H9 (cell line): Measurements from ENCODE around the gene DNAJC21. TPM values are rescaled to one million over a fixed set of nuclear protein-coding genes. Genes with fewer than 3 reads are reported as not detected.

Experiments
- DNase-seq: peaks from one replicate; pipeline ENCODE4 v3.0.0-alpha.2; 2017
- H2AFZ ChIP-seq: one replicate; pipeline ENCODE4 v1.6.1; 2013; ENCODE audit warnings: mild to moderate bottlenecking, low read length, control low read depth, moderate library complexity
- H2AK5ac ChIP-seq: 2 replicates; pipeline ENCODE4 v1.6.1; 2013; ENCODE audit warnings: low read length, control low read depth, mixed read lengths; ENCODE audit not compliant: insufficient read length
- H2BK120ac ChIP-seq: one replicate; pipeline ENCODE4 v1.6.1; 2013; ENCODE audit warnings: low read depth, mild to moderate bottlenecking, low read length, control low read depth, inconsistent platforms; ENCODE audit not compliant: poor library complexity, severe bottlenecking
- H2BK12ac ChIP-seq: 2 replicates; pipeline ENCODE4 v1.6.1; 2013; ENCODE audit warnings: low read length, control low read depth, mixed read lengths, low read depth; ENCODE audit not compliant: insufficient read length
- H2BK15ac ChIP-seq: 2 replicates; pipeline ENCODE4 v1.6.1; 2013; ENCODE audit warnings: low read depth, low read length, control low read depth
- H2BK20ac ChIP-seq: one replicate; pipeline ENCODE4 v1.6.1; 2013; ENCODE audit warnings: low read depth, mild to moderate bottlenecking, low read length, control low read depth, inconsistent platforms; ENCODE audit not compliant: poor library complexity, severe bottlenecking
- H2BK5ac ChIP-seq: 2 replicates; pipeline ENCODE4 v1.6.1; 2013; ENCODE audit warnings: low read length, control low read depth, mixed read lengths; ENCODE audit not compliant: insufficient read length
- H3K14ac ChIP-seq: 2 replicates; pipeline ENCODE4 v1.6.1; 2013; ENCODE audit warnings: low read length, control low read depth; ENCODE audit not compliant: insufficient read depth
- H3K18ac ChIP-seq: 2 replicates; pipeline ENCODE4 v1.6.1; 2013; ENCODE audit warnings: low read depth, mild to moderate bottlenecking, mixed read lengths, low read length, control low read depth; ENCODE audit not compliant: insufficient read length
- H3K23ac ChIP-seq: 2 replicates; pipeline ENCODE4 v1.6.1; 2013; ENCODE audit warnings: low read length, control low read depth, mixed read lengths, low read depth; ENCODE audit not compliant: insufficient read length
- H3K23me2 ChIP-seq: 2 replicates; pipeline ENCODE4 v1.6.1; 2013; ENCODE audit warnings: low read depth, mild to moderate bottlenecking, mixed read lengths, low read length, control low read depth; ENCODE audit not compliant: insufficient read length, poor library complexity, severe bottlenecking
- H3K27ac ChIP-seq: 2 replicates; pipeline ENCODE4 v1.5.1; 2013; ENCODE audit warnings: low read length, control low read depth, mixed read lengths, low read depth; ENCODE audit not compliant: insufficient read length
- H3K27me3 ChIP-seq: 2 replicates; pipeline ENCODE4 v1.6.1; 2013; ENCODE audit warnings: low read length, control low read depth, inconsistent platforms; ENCODE audit not compliant: insufficient read depth
- H3K4ac ChIP-seq: 2 replicates; pipeline ENCODE4 v1.6.1; 2013; ENCODE audit warnings: low read depth, mild to moderate bottlenecking, control low read depth, inconsistent platforms, low read length, moderate library complexity
- H3K4me1 ChIP-seq: 2 replicates; pipeline ENCODE4 v1.6.1; 2013; ENCODE audit warnings: low read length, control low read depth, inconsistent platforms; ENCODE audit not compliant: insufficient read depth
- H3K4me2 ChIP-seq: 2 replicates; pipeline ENCODE4 v1.6.1; 2013; ENCODE audit warnings: low read length, control low read depth, mixed read lengths; ENCODE audit not compliant: insufficient read length, insufficient read depth
- H3K56ac ChIP-seq: 2 replicates; pipeline ENCODE4 v1.6.1; 2013; ENCODE audit warnings: low read depth, mild to moderate bottlenecking, mixed read lengths, low read length, control low read depth; ENCODE audit not compliant: insufficient read length
- H3K79me1 ChIP-seq: 2 replicates; pipeline ENCODE4 v1.6.1; 2013; ENCODE audit warnings: low read depth, mild to moderate bottlenecking, moderate library complexity, low read length, control low read depth, inconsistent platforms; ENCODE audit not compliant: insufficient read depth, poor library complexity, severe bottlenecking
- H3K79me2 ChIP-seq: 2 replicates; pipeline ENCODE4 v1.6.1; 2013; ENCODE audit warnings: low read length, control low read depth, inconsistent platforms; ENCODE audit not compliant: insufficient read depth
- H3K9ac ChIP-seq: 2 replicates; pipeline ENCODE4 v1.6.1; 2013; ENCODE audit warnings: low read length, control low read depth, mixed read lengths; ENCODE audit not compliant: insufficient read length; ENCODE audit errors: extremely low read depth
- H3K9me3 ChIP-seq: one replicate; pipeline ENCODE4 v1.6.1; 2013; ENCODE audit warnings: low read depth, low read length, inconsistent platforms; ENCODE audit not compliant: control insufficient read depth
- H3T11ph ChIP-seq: one replicate; pipeline ENCODE4 v1.6.1; 2013; ENCODE audit warnings: mild to moderate bottlenecking, low read length, control low read depth, inconsistent platforms
- H4K20me1 ChIP-seq: one replicate; pipeline ENCODE4 v1.6.1; 2013; ENCODE audit not compliant: control insufficient read depth, insufficient read length, insufficient read depth
- H4K5ac ChIP-seq: 2 replicates; pipeline ENCODE4 v1.6.1; 2013; ENCODE audit warnings: low read depth, mild to moderate bottlenecking, mixed read lengths, low read length, control low read depth; ENCODE audit not compliant: insufficient read length
- H4K8ac ChIP-seq: replicated peaks from 2 replicates; pipeline ENCODE4 v1.6.1; 2013; ENCODE audit warnings: low read length, control low read depth, mixed read lengths, low read depth; ENCODE audit not compliant: insufficient read length
- H4K91ac ChIP-seq: 2 replicates; pipeline ENCODE4 v1.6.1; 2013; ENCODE audit warnings: low read depth, mild to moderate bottlenecking, moderate library complexity, mixed read lengths, low read length, control low read depth; ENCODE audit not compliant: insufficient read length
- H3K27ac Mint-ChIP-seq, 3 experiments: 2 replicates in 2 of 3; 3 replicates in 1 of 3; pipeline ENCODE4 v1.8.0; 2020 to 2021; ENCODE audit warnings: mixed read lengths in 3 of 3, mild to moderate bottlenecking in 1 of 3, moderate library complexity in 1 of 3
- H3K27me3 Mint-ChIP-seq: 2 replicates; pipeline ENCODE4 v1.8.0; 2021; ENCODE audit warnings: low read depth, mild to moderate bottlenecking, moderate library complexity, mixed read lengths
- H3K36me3 Mint-ChIP-seq, 3 experiments: 2 replicates in 2 of 3; 3 replicates in 1 of 3; pipeline ENCODE4 v1.8.0; 2020 to 2021; ENCODE audit warnings: low read depth in 3 of 3, mixed read lengths in 3 of 3; ENCODE audit not compliant: insufficient read depth in 1 of 3
- H3K4me1 Mint-ChIP-seq, 2 experiments: 2 replicates each; pipeline ENCODE4 v1.8.0; 2020; ENCODE audit warnings: mixed read lengths in 2 of 2
- H3K4me3 Mint-ChIP-seq, 2 experiments: 2 replicates in 1 of 2; 3 replicates in 1 of 2; pipeline ENCODE4 v1.8.0; 2020 to 2021; ENCODE audit warnings: mild to moderate bottlenecking in 2 of 2, mixed read lengths in 2 of 2, moderate library complexity in 1 of 2
- H3K9me3 Mint-ChIP-seq, 2 experiments: 2 replicates in 1 of 2; 3 replicates in 1 of 2; pipeline ENCODE4 v1.8.0; 2020; ENCODE audit warnings: mild to moderate bottlenecking in 2 of 2, mixed read lengths in 2 of 2, moderate library complexity in 1 of 2
- CTCF ChIP-seq: fragments of 200-600 bp; sonication (generic); conservative IDR thresholded peaks from 3 replicates; pipeline ENCODE4 v1.8.0; 2021; ENCODE audit warnings: antibody characterized with exemption, mild to moderate bottlenecking
- WGBS: extraction: QIAGEN DNeasy Blood & Tissue Kit; methylation state at CpG from one replicate; pipeline ENCODE4 v1.1.7; 2013; ENCODE audit warnings: missing lambda C conversion rate, low lambda C conversion rate, mixed read lengths; ENCODE audit not compliant: insufficient read length; ENCODE audit errors: extremely low coverage; 5-methylcytosine and 5-hydroxymethylcytosine counted together
- total RNA-seq: library from RNA; stranded (reverse); gene quantifications from 2 replicates; pipeline ENCODE4 v1.2.1, GENCODE V29; 2021

The DNAJC21 gene
- total RNA-seq, 1 experiment from 2014 or later: 50.4 TPM

GRCh38 chr5:34944460-34945047 lies 15.2 kb downstream of the DNAJC21 start:
- Histone ChIP-seq H3K4me1 (no peaks in the 10 kb centered on the region), H2BK5ac (no peak overlapping the region), H3K56ac (no peak overlapping the region), H2BK12ac (no peak overlapping the region), H2AK5ac (no peak overlapping the region), H2BK15ac (no peak overlapping the region), H3K27me3 (no peaks in the 10 kb centered on the region), H4K8ac (no peak overlapping the region), H4K20me1 (no peaks in the 10 kb centered on the region), H3T11ph (no peak overlapping the region), H4K91ac (no peak overlapping the region), H2BK120ac (no peak overlapping the region), H3K79me2 (no peaks in the 10 kb centered on the region), H3K23me2 (peaks cover 3% of the 10 kb centered on the region), H3K4ac (no peak overlapping the region), H2BK20ac (no peak overlapping the region), H3K9me3 (no peaks in the 10 kb centered on the region), H4K5ac (no peak overlapping the region), H3K27ac (no peak overlapping the region), H3K9ac (no peak overlapping the region), H3K4me2 (no peak overlapping the region), H3K18ac (no peak overlapping the region), H2AFZ (no peak overlapping the region), H3K79me1 (no peaks in the 10 kb centered on the region), H3K23ac (no peak overlapping the region), H3K14ac (no peak overlapping the region)
- no peak for TF ChIP-seq CTCF
- peaks cover 8 to 74% (median 69%) of the 10 kb centered on the region in 3 experiments; a peak in 6 of 7 replicates for H3K36me3 Mint-ChIP-seq
- no peak overlapping the region for H3K27ac Mint-ChIP-seq
- no CpG with 5 or more reads among the region's 11 CpGs for WGBS
- no peak overlapping the region for H3K4me3 Mint-ChIP-seq
- DNase-seq: no peak
- no peaks in the 10 kb centered on the region for H3K27me3 Mint-ChIP-seq
- H3K4me1 Mint-ChIP-seq: no peaks in the 10 kb centered on the region
- no peaks in the 10 kb centered on the region for H3K9me3 Mint-ChIP-seq
